ENCODE measurements around the gene ANKRD18A. TPM values are rescaled to one million over a fixed set of nuclear protein-coding genes. Genes with fewer than 3 reads are reported as not detected.
A peak's percentile ranks its signal among the peaks of the same experiment; 100 is the strongest.

ANKRD18A gene
- total RNA-seq, 6 donors from 2014 or later, result 0.67 to 14.4 (median 1.8) TPM

- H3K9me3 ChIP-seq, result no peaks in the 10 kb centered on the region
- DNase-seq (no peak), ATAC-seq (ENCODE audit: low FRiP score in 2 of 2) (no peak)
- TF ChIP-seq EP300 (IDR thresholded peaks at IDR 0.05), result no peak
- no peak for TF ChIP-seq CTCF (IDR thresholded peaks at IDR 0.05)
- TF ChIP-seq POLR2A (IDR thresholded peaks at IDR 0.05), result no peak
- no peak for TF ChIP-seq POLR2AphosphoS5 (IDR thresholded peaks at IDR 0.05)
- 35 to 47% methylated on average over 6 to 10 of the region's 10 CpGs for WGBS, 2 donors
- H3K36me3 ChIP-seq, result no peaks in the 10 kb centered on the region
- H3K4me1 ChIP-seq, result no peaks in the 10 kb centered on the region
- H3K27me3 ChIP-seq, result no peaks in the 10 kb centered on the region
- no peak overlapping the region for H3K4me3 ChIP-seq
- no peak overlapping the region for H3K27ac ChIP-seq
Measured at GRCh38 chr9:38527503-38527902, 92.9 kb downstream of the ANKRD18A start.

- no peaks in the 10 kb centered on the region for H3K36me3 ChIP-seq
- peak in 1 of 2 donors; percentile 74 for DNase-seq
- H3K4me1 ChIP-seq, result no peaks in the 10 kb centered on the region
- no peaks in the 10 kb centered on the region for H3K27me3 ChIP-seq
- no peak overlapping the region for H3K27ac ChIP-seq
- no peak overlapping the region for H3K4me3 ChIP-seq
- TF ChIP-seq CTCF (IDR thresholded peaks at IDR 0.05) (no peak), POLR2A (IDR thresholded peaks at IDR 0.05) (no peak), EP300 (IDR thresholded peaks at IDR 0.05) (no peak), POLR2AphosphoS5 (IDR thresholded peaks at IDR 0.05) (no peak)
- peak in 1 of 2 donors; percentile 11 for ATAC-seq (ENCODE audit: low FRiP score in 2 of 2)
- H3K9me3 ChIP-seq, result no peaks in the 10 kb centered on the region
- WGBS, 2 donors, result 34 to 78% methylated on average over 25 to 38 of the region's 38 CpGs
Measured at GRCh38 chr9:38526591-38526990, 93.8 kb downstream of the ANKRD18A start.

GRCh38 chr9:38523121-38523520 is 97.3 kb downstream of the ANKRD18A start:
- H3K27me3 ChIP-seq, result no peaks in the 10 kb centered on the region
- WGBS, 2 donors, result 72 to 87% methylated on average over 4 to 5 of the region's 5 CpGs

GRCh38 chr9:38521762-38522161 is 98.6 kb downstream of the ANKRD18A start:
- 78% methylated on average over 2 of the region's 2 CpGs for WGBS, 2 donors

More at GRCh38 chr9:38523121-38523520, 97.3 kb downstream of the ANKRD18A start:
- no peak overlapping the region for H3K27ac ChIP-seq
- no peak for ATAC-seq (ENCODE audit: low FRiP score in 2 of 2)
- H3K4me1 ChIP-seq, result no peaks in the 10 kb centered on the region
- DNase-seq, result no peak
- no peak overlapping the region for H3K4me3 ChIP-seq
- TF ChIP-seq POLR2A (IDR thresholded peaks at IDR 0.05), result no peak
- no peak for TF ChIP-seq CTCF (IDR thresholded peaks at IDR 0.05)
- no peak for TF ChIP-seq EP300 (IDR thresholded peaks at IDR 0.05)
- no peak for TF ChIP-seq POLR2AphosphoS5 (IDR thresholded peaks at IDR 0.05)
- H3K9me3 ChIP-seq, result no peaks in the 10 kb centered on the region
- H3K36me3 ChIP-seq, result no peaks in the 10 kb centered on the region

More at GRCh38 chr9:38521762-38522161, 98.6 kb downstream of the ANKRD18A start:
- DNase-seq (no peak), ATAC-seq (ENCODE audit: low FRiP score in 2 of 2) (no peak)
- H3K27ac ChIP-seq, result no peak overlapping the region
- TF ChIP-seq POLR2A (IDR thresholded peaks at IDR 0.05) (no peak), EP300 (IDR thresholded peaks at IDR 0.05) (no peak), POLR2AphosphoS5 (IDR thresholded peaks at IDR 0.05) (no peak), CTCF (IDR thresholded peaks at IDR 0.05) (no peak)
- no peaks in the 10 kb centered on the region for H3K4me1 ChIP-seq
- no peaks in the 10 kb centered on the region for H3K27me3 ChIP-seq
- no peaks in the 10 kb centered on the region for H3K36me3 ChIP-seq
- H3K4me3 ChIP-seq, result no peak overlapping the region
- H3K9me3 ChIP-seq, result no peaks in the 10 kb centered on the region

Small RNA genes within 50 kb of the gene (small RNA-seq; reads per million reads assigned to genes)
- gene AL390726.1 (0 reads per million in 4 donors), gene AL390726.2 (0 reads per million in 4 donors), gene AL390726.3 (0 reads per million in 4 donors), gene AL390726.4 (0 reads per million in 4 donors), gene AL390726.5 (0 reads per million in 4 donors)

Other genes starting within 250 kb of the ANKRD18A start
- 10 to 100 TPM in 3 of 6 donors, 1 to 10 TPM in 3; 2.1 to 18.0 (median 8.5) TPM for gene ALDH1B1, start 227.9 kb downstream of the ANKRD18A start, total RNA-seq
- gene IGFBPL1, start 196.1 kb downstream of the ANKRD18A start, total RNA-seq, result 1 to 10 TPM in 2 of 6 donors, under 1 TPM in 1, not detected in 3; 0.66 to 2.6 (median 1.4) TPM
- gene FAM240B, start 99.5 kb upstream of the ANKRD18A start, total RNA-seq, result not detected